K562 (cell line): ENCODE results near the gene BROX. TPM values are rescaled to one million over a fixed set of nuclear protein-coding genes. Genes with fewer than 3 reads are reported as not detected.
A peak's percentile ranks its signal among the peaks of the same experiment; 100 is the strongest.

Experiments used
- BDP1 ChIP-seq: IDR thresholded peaks from 3 replicates; pipeline ENCODE4 v1.6.1; 2011; ENCODE audit not compliant: insufficient read length, insufficient read depth
- CBFB ChIP-seq: sonication (generic); formaldehyde crosslinking; IDR thresholded peaks from 2 replicates; pipeline ENCODE4 v1.4.0; 2020; ENCODE audit warnings: mild to moderate bottlenecking, missing genetic modification reagents
- ELK1 ChIP-seq: sonication (generic); formaldehyde crosslinking; IDR thresholded peaks from 2 replicates; pipeline ENCODE4 v1.8.1; 2022; ENCODE audit warnings: missing genetic modification reagents
- FOXK1 ChIP-seq: sonication (generic); formaldehyde crosslinking; IDR thresholded peaks from 2 replicates; pipeline ENCODE4 v1.8.0; 2022; ENCODE audit warnings: missing genetic modification reagents, mild to moderate bottlenecking, borderline replicate concordance
- HES1 ChIP-seq: fragments of 450-650 bp; IDR thresholded peaks from 2 replicates; pipeline ENCODE4 v1.6.1; 2016; ENCODE audit warnings: low read depth, mild to moderate bottlenecking, moderate library complexity
- SMARCC2 ChIP-seq: fragments of 450-650 bp; IDR thresholded peaks from 2 replicates; pipeline ENCODE4 v1.6.1; 2017; ENCODE audit warnings: antibody characterized with exemption, moderate library complexity, mild to moderate bottlenecking, low read depth
- TBP ChIP-seq: optimal IDR thresholded peaks from 2 replicates; pipeline ENCODE3; 2011; ENCODE audit warnings: low read depth, low read length, improper control_type of control experiment
- ZBTB7A ChIP-seq: IDR thresholded peaks from 2 replicates; pipeline ENCODE4 v1.6.1; 2011; ENCODE audit warnings: low read depth, mild to moderate bottlenecking, low read length, moderate library complexity, borderline replicate concordance; ENCODE audit not compliant: control insufficient read depth
- ZNF41 ChIP-seq: fragments of 250-450 bp; sonication (Bioruptor Pico); conservative IDR thresholded peaks from 2 replicates; pipeline ENCODE4 v1.4.0; 2020; ENCODE audit warnings: mild to moderate bottlenecking
- ZNF785 ChIP-seq: fragments of 250-450 bp; sonication (Bioruptor Pico); IDR thresholded peaks from 2 replicates; pipeline ENCODE4 v1.4.0; 2020; ENCODE audit warnings: mild to moderate bottlenecking
- polyA plus RNA-seq, 8 experiments: library from polyadenylated mRNA; depleted of rRNA in 4 of 8; stranded (reverse) in 5 of 8; unstranded in 3 of 8; fragments of >200 nt; fragmentation: Nextera tagmentation in 2 of 8; fragmentation: Illumina TruSeq in 1 of 8; extraction: Ambion mirVana in 2 of 8; extraction: Trizol in 1 of 8; gene quantifications; 2 replicates each; pipeline versions ENCODE4 v1.2.1 to v1.2.3, GENCODE V29; 2011 to 2014; ENCODE audit warnings: inconsistent platforms in 1 of 8, missing spikeins in 1 of 8
- total RNA-seq, 7 experiments: library from RNA; depleted of rRNA in 6 of 7; stranded (reverse); fragments of >200 nt in 6 of 7; fragmentation: Illumina TruSeq in 2 of 7; extraction: Trizol in 2 of 7; gene quantifications; 2 replicates each; pipeline versions ENCODE4 v1.2.1 to v1.2.3, GENCODE V29; 2011 to 2021; ENCODE audit warnings: low replicate concordance in 1 of 7
- TF ChIP-seq, protein P1 (sequence below): sonication (generic); formaldehyde crosslinking; IDR thresholded peaks from 2 replicates; pipeline ENCODE4 v1.8.1; 2023; ENCODE audit warnings: mild to moderate bottlenecking, missing genetic modification reagents
- TF ChIP-seq, protein P2 (sequence below), 2 experiments: IDR thresholded peaks in 1 of 2; conservative IDR thresholded peaks in 1 of 2; 2 replicates each; pipeline ENCODE4 v1.6.1; 2016; ENCODE audit warnings: low read depth in 2 of 2, mild to moderate bottlenecking in 1 of 2, missing compliant biosample characterization in 1 of 2, missing genetic modification characterization in 1 of 2, moderate library complexity in 1 of 2

The BROX gene
- total and polyA plus RNA-seq, 9 of the 15 experiments (the other 6 are each of a cell fraction or from before 2014, with no cell fraction given), result 9.4 to 153 (median 45.1) TPM

- TF ChIP-seq, protein P1, sequence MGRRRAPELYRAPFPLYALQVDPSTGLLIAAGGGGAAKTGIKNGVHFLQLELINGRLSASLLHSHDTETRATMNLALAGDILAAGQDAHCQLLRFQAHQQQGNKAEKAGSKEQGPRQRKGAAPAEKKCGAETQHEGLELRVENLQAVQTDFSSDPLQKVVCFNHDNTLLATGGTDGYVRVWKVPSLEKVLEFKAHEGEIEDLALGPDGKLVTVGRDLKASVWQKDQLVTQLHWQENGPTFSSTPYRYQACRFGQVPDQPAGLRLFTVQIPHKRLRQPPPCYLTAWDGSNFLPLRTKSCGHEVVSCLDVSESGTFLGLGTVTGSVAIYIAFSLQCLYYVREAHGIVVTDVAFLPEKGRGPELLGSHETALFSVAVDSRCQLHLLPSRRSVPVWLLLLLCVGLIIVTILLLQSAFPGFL (CRISPR knock-in tag), result no peak
- TF ChIP-seq ZNF785 (CRISPR knock-in tag) (no peak), ZBTB7A (0 out of 2 replicates have a peak, but pooled peaks have one; percentile 8), ZNF41 (CRISPR knock-in tag) (peak; percentile 99), HES1 (peak; percentile 100), FOXK1 (CRISPR knock-in tag) (peak; percentile 54; the same call in 1 of the 2 replicates), SMARCC2 (peak; percentile 17; the same call in 1 of the 2 replicates), TBP (peak; percentile 45), BDP1 (no peak), CBFB (CRISPR knock-in tag) (peak; percentile 58; the same call in 1 of the 2 replicates), ELK1 (CRISPR knock-in tag) (no peak)
- TF ChIP-seq, protein P2, sequence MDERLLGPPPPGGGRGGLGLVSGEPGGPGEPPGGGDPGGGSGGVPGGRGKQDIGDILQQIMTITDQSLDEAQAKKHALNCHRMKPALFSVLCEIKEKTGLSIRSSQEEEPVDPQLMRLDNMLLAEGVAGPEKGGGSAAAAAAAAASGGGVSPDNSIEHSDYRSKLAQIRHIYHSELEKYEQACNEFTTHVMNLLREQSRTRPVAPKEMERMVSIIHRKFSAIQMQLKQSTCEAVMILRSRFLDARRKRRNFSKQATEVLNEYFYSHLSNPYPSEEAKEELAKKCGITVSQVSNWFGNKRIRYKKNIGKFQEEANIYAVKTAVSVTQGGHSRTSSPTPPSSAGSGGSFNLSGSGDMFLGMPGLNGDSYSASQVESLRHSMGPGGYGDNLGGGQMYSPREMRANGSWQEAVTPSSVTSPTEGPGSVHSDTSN (CRISPR knock-in tag; IDR thresholded peaks at IDR 0.05; ENCODE audit: low read depth), result no peak
- TF ChIP-seq, protein P2 (tag; conservative IDR thresholded peaks at IDR 0.05; ENCODE audit: low read depth), result peak; percentile 71
These were observed 778 bp upstream of the BROX start (continued) for GRCh38 chr1:222711319-222712252.
